Kidney (tissue), 14 donors: ENCODE data around the gene RGS9. TPM values are rescaled to one million over a fixed set of nuclear protein-coding genes. Genes with fewer than 3 reads are reported as not detected.

Experiments
- DNase-seq, 5 donors: peaks; one replicate each; pipeline ENCODE4 v3.0.0-alpha.2; 2013 to 2020
- FAIRE-seq: peaks from 2 replicates; lab custom pipeline; 2012; peaks lifted over from hg19 to GRCh38; lab: Jason Lieb, UNC
- H3K27ac ChIP-seq, 2 donors: one replicate each; pipeline ENCODE4 v1.7.0; 2013; ENCODE audit warnings: low read depth in 2 of 2, low read length in 2 of 2, inconsistent platforms in 1 of 2
- H3K27me3 ChIP-seq: one replicate; pipeline ENCODE4 v1.7.1; 2013; ENCODE audit warnings: low read length, inconsistent platforms; ENCODE audit not compliant: control insufficient read depth, insufficient read depth
- H3K36me3 ChIP-seq, 3 donors: one replicate each; pipeline versions ENCODE4 v1.7.0 to v1.7.1; 2013; ENCODE audit warnings: low read length in 3 of 3, control low read depth in 1 of 3, inconsistent platforms in 1 of 3; ENCODE audit not compliant: insufficient read depth in 3 of 3, control insufficient read depth in 2 of 3
- H3K4me1 ChIP-seq, 3 donors: one replicate each; pipeline versions ENCODE4 v1.7.0 to v1.7.1; 2013; ENCODE audit warnings: low read length in 3 of 3, inconsistent platforms in 1 of 3, low read depth in 1 of 3; ENCODE audit not compliant: control insufficient read depth in 2 of 3, insufficient read depth in 2 of 3
- H3K4me3 ChIP-seq, 3 donors: one replicate each; pipeline versions ENCODE4 v1.7.0 to v1.8.1; 2013; ENCODE audit warnings: low read length in 3 of 3, control low read depth in 1 of 3, inconsistent platforms in 1 of 3
- H3K9ac ChIP-seq, 3 donors: one replicate each; pipeline versions ENCODE4 v1.7.0 to v1.7.1; 2013; ENCODE audit warnings: low read length in 3 of 3, control low read depth in 1 of 3, inconsistent platforms in 1 of 3
- H3K9me3 ChIP-seq, 3 donors: one replicate each; pipeline versions ENCODE4 v1.7.0 to v1.7.1; 2013; ENCODE audit warnings: low read length in 3 of 3, control low read depth in 1 of 3, inconsistent platforms in 1 of 3; ENCODE audit not compliant: control insufficient read depth in 2 of 3, insufficient read depth in 1 of 3
- CTCF ChIP-seq: IDR thresholded peaks from 3 replicates; pipeline ENCODE4 v1.5.1; 2012; ENCODE audit warnings: mild to moderate bottlenecking, moderate library complexity, borderline replicate concordance; ENCODE audit not compliant: insufficient read depth; ENCODE audit errors: extremely low read depth
- intact Hi-C: fragments of 100-400 bp; cut with DNase I; formaldehyde crosslinking; loops from one replicate; pipeline ENCODE4 v1.11.1; 2022
- polyA plus RNA-seq: library from polyadenylated mRNA; stranded (reverse); fragments of 350-450 nt; fragmentation: Illumina TruSeq; extraction: RNeasy Lipid Tissue Mini Kit (QIAGEN cat#74804); gene quantifications from one replicate; pipeline ENCODE4 v1.2.3, GENCODE V29; 2014; ENCODE audit warnings: low read depth, low replicate concordance; ENCODE audit not compliant: insufficient read depth
- total RNA-seq: library from RNA; stranded (reverse); fragmentation: NEBNext Ultra II Directional; extraction: Animal tissue kit (Norgen Biotek cat#: 25700); gene quantifications from one replicate; pipeline ENCODE4 v1.2.1, GENCODE V29; 2021
- donor health status: control.
- donor health status: control.
- donor health status: control.
- donor health status: control.
- donor health status: control.
- donor health status: DM: yes; HTN: yes; CAD: no.
- donor health status: Normal renal cell carcinoma (clear cell type).

RGS9 gene
- total and polyA plus RNA-seq, 2 donors from 2014 or later: 4.2 to 7.2 TPM

DNA sequence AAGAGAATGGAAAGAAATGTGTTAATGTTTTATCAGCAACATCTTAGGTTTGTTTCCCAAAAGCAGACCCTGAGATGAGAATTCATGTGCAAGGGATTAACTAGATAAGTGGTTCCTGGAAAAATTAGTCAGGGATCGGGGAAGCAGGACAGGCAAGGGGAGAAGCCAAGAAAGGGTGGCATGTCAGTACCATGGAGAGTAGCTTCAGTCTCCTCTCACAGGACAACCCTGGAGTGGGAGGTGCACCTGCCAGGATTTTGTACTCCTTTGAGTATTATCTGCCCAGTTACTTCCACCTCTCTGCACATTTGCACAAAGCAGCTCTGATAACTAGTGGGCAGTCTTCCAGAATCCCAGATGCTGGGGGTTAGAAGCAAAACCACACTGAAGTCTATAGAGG, 117.0 kb downstream of the RGS9 start:
- no peak for TF ChIP-seq CTCF
- Histone ChIP-seq H3K9me3 (no peaks in the 10 kb centered on the region), H3K27ac (no peak overlapping the region), H3K36me3 (no peaks in the 10 kb centered on the region), H3K9ac (no peak overlapping the region), H3K27me3 (no peaks in the 10 kb centered on the region), H3K4me3 (no peak overlapping the region), H3K4me1 (no peaks in the 10 kb centered on the region)
- DNase-seq: peak in 3 of 5 donors; percentile 15 to 52 (median 46)
- no peak for FAIRE-seq
- intact Hi-C loops: no loop called here

DNA sequence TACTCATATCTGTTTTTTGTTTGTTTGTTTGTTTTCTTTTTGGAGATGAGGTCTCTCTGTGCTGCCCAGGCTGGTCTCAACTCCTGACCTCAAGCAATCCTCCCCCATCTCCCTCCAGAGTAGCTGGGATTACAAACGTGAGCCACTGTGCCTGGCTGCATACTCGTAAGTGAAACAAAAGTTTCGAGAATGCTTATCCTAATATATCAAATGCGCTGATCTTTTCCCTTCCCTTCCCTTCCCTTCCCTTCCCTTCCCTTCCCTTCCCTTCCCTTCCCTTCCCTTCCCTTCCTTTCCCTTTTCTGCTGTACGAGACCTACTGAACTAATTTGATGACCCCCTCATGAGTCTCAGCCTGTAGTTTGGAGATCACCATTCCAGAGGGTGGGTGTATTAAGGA, 122.1 kb downstream of the RGS9 start:
- no peaks in the 10 kb centered on the region for H3K9me3 ChIP-seq
- no peak overlapping the region for H3K27ac ChIP-seq
- H3K9ac ChIP-seq: no peak overlapping the region
- no peak for DNase-seq
- no peaks in the 10 kb centered on the region for H3K4me1 ChIP-seq
- no peaks in the 10 kb centered on the region for H3K27me3 ChIP-seq
- no peaks in the 10 kb centered on the region for H3K36me3 ChIP-seq
- FAIRE-seq: no peak
- H3K4me3 ChIP-seq: no peak overlapping the region
- intact Hi-C loops: no loop called here
- no peak for TF ChIP-seq CTCF

GRCh38 chr17:65259696-65260485, 122.7 kb downstream of the RGS9 start:
- DNase-seq (peak in 2 of 5 donors; percentile 29 to 64), FAIRE-seq (no peak)
- Histone ChIP-seq H3K4me3 (no peak overlapping the region), H3K27me3 (no peaks in the 10 kb centered on the region), H3K9ac (no peak overlapping the region), H3K27ac (no peak overlapping the region), H3K36me3 (no peaks in the 10 kb centered on the region), H3K4me1 (no peaks in the 10 kb centered on the region), H3K9me3 (no peaks in the 10 kb centered on the region)
- intact Hi-C loops: no loop called here
- TF ChIP-seq CTCF: no peak
